HCT116 (cell line): Measurements from ENCODE around the gene CECR2. TPM values are rescaled to one million over a fixed set of nuclear protein-coding genes. Genes with fewer than 3 reads are reported as not detected.

Source experiments
- ATAC-seq: fragments of 200-7000 bp; cut with Tn5 transposase; 2 replicates; pipeline ENCODE4 v1.9.1; 2020; ENCODE audit warnings: mild to moderate bottlenecking, moderate library complexity
- BruUV-seq: library from RNA; stranded (reverse); fragments of 400-500 nt; replicated peaks from 2 replicates; lab custom pipeline; 2021; lab: Mats Ljungman, UMichigan
- CTCF ChIA-PET: fragments of 300-600 bp; sonication (Branson Sonifier 250); formaldehyde crosslinking; loops from one replicate; lab custom pipeline; 2021; ENCODE audit warnings: antibody characterized with exemption; lab: Charles Lee
- POLR2A ChIA-PET: fragments of 300-600, 350-600 bp; sonication (Branson Sonifier 250); formaldehyde crosslinking; loops from one replicate; lab custom pipeline; 2021; ENCODE audit warnings: antibody characterized with exemption; lab: Charles Lee
- RAD21 ChIA-PET, 2 experiments: fragments of 300-600 bp; sonication (Branson Sonifier 250); formaldehyde crosslinking; loops; one replicate each; lab custom pipeline; 2023; ENCODE audit warnings: low total read pairs in 2 of 2; ENCODE audit not compliant: uncharacterized antibody in 2 of 2, unreplicated experiment in 2 of 2, low non-redundant PET in 1 of 2; lab: Charles Lee
- DNase-seq: peaks from one replicate; pipeline ENCODE4 v3.0.0-alpha.2; 2010; ENCODE audit warnings: low read depth, low spot score
- H2AFZ ChIP-seq: fragments of 200-600 bp; shearing (Covaris generic), sonication (generic); 2 replicates; pipeline ENCODE4 v1.6.1; 2017; ENCODE audit warnings: low read depth, mixed run types, mixed read lengths, antibody characterized with exemption, low read length; ENCODE audit not compliant: poor library complexity, severe bottlenecking
- H3K27ac ChIP-seq: 2 replicates; pipeline ENCODE4 v1.5.1; 2012; ENCODE audit warnings: low read depth, low read length
- H3K27me3 ChIP-seq: fragments of 200-600 bp; sonication (generic); 2 replicates; pipeline ENCODE4 v1.6.1; 2016; ENCODE audit warnings: mixed run types, low read length, mixed read lengths; ENCODE audit not compliant: insufficient read depth
- H3K36me3 ChIP-seq, 2 experiments: fragments of 200-500 bp in 1 of 2; fragments of 200-600 bp in 1 of 2; sonication (Bioruptor generic) in 1 of 2; sonication (generic) in 1 of 2; 2 replicates each; pipeline versions ENCODE4 v1.5.1 to v1.6.1; 2014 to 2016; ENCODE audit warnings: low read length in 2 of 2, inconsistent platforms in 1 of 2, mixed read lengths in 1 of 2, mixed run types in 1 of 2; ENCODE audit not compliant: insufficient read depth in 2 of 2, control insufficient read depth in 1 of 2
- H3K4me1 ChIP-seq, 2 experiments: fragments of 200-600 bp in 1 of 2; sonication (generic) in 1 of 2; 2 replicates each; pipeline versions ENCODE4 v1.5.1 to v1.6.1; 2012 to 2017; ENCODE audit warnings: low read length in 2 of 2, inconsistent platforms in 1 of 2, mild to moderate bottlenecking in 1 of 2, mixed read lengths in 1 of 2, mixed run types in 1 of 2, moderate library complexity in 1 of 2; ENCODE audit not compliant: insufficient read depth in 2 of 2, control insufficient read depth in 1 of 2
- H3K4me2 ChIP-seq: fragments of 200-600 bp; sonication (generic); 2 replicates; pipeline ENCODE4 v1.6.1; 2017; ENCODE audit warnings: mixed run types, low read length, mixed read lengths
- H3K4me3 ChIP-seq, 2 experiments: fragments of 200-600 bp in 1 of 2; sonication (generic) in 1 of 2; replicated peaks in 1 of 2; 2 replicates each; pipeline ENCODE4 v1.5.1; 2011 to 2016; ENCODE audit warnings: low read length in 2 of 2, control low read depth in 1 of 2, low read depth in 1 of 2, mild to moderate bottlenecking in 1 of 2, mixed read lengths in 1 of 2, mixed run types in 1 of 2
- H3K79me2 ChIP-seq: fragments of 200-600 bp; sonication (generic); 2 replicates; pipeline ENCODE4 v1.6.1; 2017; ENCODE audit warnings: mild to moderate bottlenecking, mixed run types, low read length, moderate library complexity, mixed read lengths; ENCODE audit not compliant: insufficient read depth
- H3K9ac ChIP-seq: fragments of 200-600 bp; sonication (generic); 2 replicates; pipeline ENCODE4 v1.6.1; 2016; ENCODE audit warnings: low read length, mixed read lengths
- H3K9me2 ChIP-seq: fragments of 200-600 bp; sonication (generic), shearing (Covaris generic); 2 replicates; pipeline ENCODE4 v1.6.1; 2017; ENCODE audit warnings: mixed run types, mild to moderate bottlenecking, moderate library complexity; ENCODE audit not compliant: insufficient read depth
- H3K9me3 ChIP-seq, 2 experiments: fragments of 200-500 bp in 1 of 2; fragments of 200-600 bp in 1 of 2; sonication (Bioruptor generic) in 1 of 2; sonication (generic) in 1 of 2; 2 replicates each; pipeline ENCODE4 v1.6.1; 2014 to 2017; ENCODE audit warnings: low read length in 2 of 2, mixed read lengths in 2 of 2, inconsistent platforms in 1 of 2, low read depth in 1 of 2, mild to moderate bottlenecking in 1 of 2, mixed run types in 1 of 2, moderate library complexity in 1 of 2; ENCODE audit not compliant: control insufficient read depth in 1 of 2, insufficient read depth in 1 of 2
- H4K20me1 ChIP-seq: fragments of 200-600 bp; sonication (generic), shearing (Covaris generic); 2 replicates; pipeline ENCODE4 v1.6.1; 2017; ENCODE audit warnings: mixed run types, mild to moderate bottlenecking, moderate library complexity; ENCODE audit not compliant: insufficient read depth
- CEBPB ChIP-seq: IDR thresholded peaks from 2 replicates; pipeline ENCODE4 v1.6.1; 2012; ENCODE audit warnings: low read depth
- ELF1 ChIP-seq: IDR thresholded peaks from 2 replicates; pipeline ENCODE4 v1.6.1; 2012; ENCODE audit warnings: low read depth, borderline replicate concordance
- EZH2 ChIP-seq: fragments of 200-600 bp; sonication (generic); IDR thresholded peaks from 2 replicates; pipeline ENCODE4 v1.6.1; 2017; ENCODE audit warnings: antibody characterized with exemption, mixed run types
- EZH2phosphoT487 ChIP-seq: fragments of 200-600 bp; IDR thresholded peaks from 2 replicates; pipeline ENCODE4 v1.6.1; 2018; ENCODE audit warnings: antibody characterized with exemption, borderline replicate concordance
- JUND ChIP-seq: IDR thresholded peaks from 2 replicates; pipeline ENCODE4 v1.6.1; 2012
- POLR2A ChIP-seq: IDR thresholded peaks from 2 replicates; pipeline ENCODE4 v1.7.0; 2011; ENCODE audit warnings: borderline replicate concordance; ENCODE audit not compliant: insufficient read depth, insufficient read length; ENCODE audit errors: extremely low read depth
- POLR2AphosphoS5 ChIP-seq: IDR thresholded peaks from 2 replicates; pipeline ENCODE4 v1.6.1; 2011; ENCODE audit warnings: mild to moderate bottlenecking, low read depth, low read length, moderate library complexity
- RAD21 ChIP-seq: IDR thresholded peaks from 2 replicates; pipeline ENCODE4 v1.6.1; 2012; ENCODE audit warnings: low read depth, mild to moderate bottlenecking
- SIN3A ChIP-seq: IDR thresholded peaks from 2 replicates; pipeline ENCODE4 v1.6.1; 2012; ENCODE audit warnings: low read depth
- SP1 ChIP-seq: IDR thresholded peaks from 2 replicates; pipeline ENCODE4 v1.6.1; 2012; ENCODE audit warnings: low read depth
- SRF ChIP-seq: IDR thresholded peaks from 2 replicates; pipeline ENCODE4 v1.6.1; 2012; ENCODE audit warnings: low read depth
- TCF7L2 ChIP-seq: IDR thresholded peaks from 2 replicates; pipeline ENCODE4 v1.7.0; 2011; ENCODE audit warnings: borderline replicate concordance, inconsistent platforms; ENCODE audit not compliant: insufficient read depth, insufficient read length; ENCODE audit errors: extremely low read depth
- YY1 ChIP-seq: IDR thresholded peaks from 2 replicates; pipeline ENCODE4 v1.6.1; 2011; ENCODE audit warnings: low read length, low read depth, moderate library complexity, mild to moderate bottlenecking; ENCODE audit not compliant: insufficient replicate concordance; ENCODE audit errors: extremely low read depth
- ZFX ChIP-seq: fragments of 450-650 bp; IDR thresholded peaks from 2 replicates; pipeline ENCODE4 v1.6.1; 2017
- intact Hi-C: fragments of 100-400 bp; cut with micrococcal nuclease; formaldehyde crosslinking; loops from 2 replicates; pipeline ENCODE4 v1.10.0; 2022
- total RNA-seq: library from RNA; stranded (reverse); gene quantifications from one replicate; pipeline ENCODE4 v1.2.1, GENCODE V29; 2021; ENCODE audit not compliant: unreplicated experiment
- TF ChIP-seq, protein P1 (sequence below), 3 experiments: fragments of 200-600 bp in 1 of 3; sonication (generic) in 1 of 3; IDR thresholded peaks in 2 of 3; conservative IDR thresholded peaks in 1 of 3; 2 replicates each; pipeline ENCODE4 v1.5.1; 2012 to 2017; ENCODE audit warnings: low read depth in 2 of 3, low read length in 2 of 3, antibody characterized with exemption in 1 of 3, borderline replicate concordance in 1 of 3, control low read depth in 1 of 3, mild to moderate bottlenecking in 1 of 3, mixed read lengths in 1 of 3, mixed run types in 1 of 3, moderate library complexity in 1 of 3; ENCODE audit not compliant: insufficient read depth in 1 of 3
- TF ChIP-seq, protein P2 (sequence below): IDR thresholded peaks from 2 replicates; pipeline ENCODE4 v1.6.1; 2012; ENCODE audit warnings: low read depth
- TF ChIP-seq, protein P3 (sequence below): IDR thresholded peaks from 2 replicates; pipeline ENCODE4 v1.6.1; 2012

The CECR2 gene
- total RNA-seq, 1 experiment from 2014 or later, result 6.0 TPM

DNA sequence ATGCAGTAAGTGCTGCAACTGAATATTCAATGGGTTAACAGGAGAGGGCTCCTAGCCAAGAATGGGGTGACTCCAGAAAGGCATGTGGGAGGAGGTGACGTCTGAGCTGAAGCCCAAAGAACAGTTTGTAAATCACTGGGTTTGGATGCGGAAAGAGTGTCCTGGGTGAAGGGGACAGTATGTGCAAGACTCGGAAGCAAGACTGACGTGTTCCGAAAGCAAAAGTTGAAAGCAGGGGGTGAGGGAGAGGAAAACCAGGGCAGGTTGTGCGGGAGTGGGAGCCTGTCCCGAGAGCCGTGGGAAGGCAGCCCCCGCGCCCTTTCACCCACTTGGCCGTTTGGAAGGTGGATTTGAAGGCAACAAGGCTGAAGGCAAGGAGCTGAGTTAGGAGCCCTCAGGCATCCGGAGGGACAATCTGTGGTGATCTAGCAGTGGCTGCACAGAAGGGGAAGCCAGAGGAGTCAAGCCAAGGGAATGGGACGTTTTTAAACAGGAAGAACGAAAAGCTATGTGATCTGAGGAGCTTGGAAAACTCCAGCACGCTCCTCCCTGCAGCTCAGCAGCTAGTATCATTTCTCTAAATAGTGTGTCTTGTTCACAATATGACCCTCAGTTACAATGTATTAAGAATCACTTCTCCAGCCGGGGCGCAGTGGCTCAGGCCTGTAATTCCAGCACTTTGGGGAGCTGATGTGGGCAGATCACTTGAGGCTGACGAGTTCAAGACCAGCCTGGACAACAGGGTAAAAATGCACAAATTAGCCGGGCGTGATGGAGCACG is 201.8 kb downstream of the CECR2 start (continued):
- no peak for TF ChIP-seq RAD21
- TF ChIP-seq EZH2phosphoT487, result no peak
- TF ChIP-seq YY1, result no peak
- TF ChIP-seq ELF1, result no peak

DNA sequence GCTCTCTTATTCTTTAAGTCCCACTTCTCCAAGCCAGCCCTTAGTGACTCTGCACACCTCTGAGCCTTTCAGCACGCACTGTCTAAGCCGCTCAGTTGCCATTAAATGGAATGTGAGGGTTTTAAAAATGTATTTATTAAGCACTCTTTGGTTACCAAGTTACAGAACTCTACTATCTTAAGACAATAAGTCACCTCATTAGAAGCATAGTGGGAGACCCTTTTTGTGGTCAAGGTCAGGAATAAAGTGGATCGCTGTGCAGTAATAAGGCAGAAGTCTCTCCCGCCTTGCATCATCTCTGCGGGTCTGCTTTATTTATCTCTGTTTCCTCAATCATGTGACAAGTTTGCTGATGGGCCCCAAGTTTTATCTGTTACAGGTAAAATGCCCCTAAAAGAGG is 205.9 kb downstream of the CECR2 start:
- DNase-seq (no peak), ATAC-seq (no peak)
- intact Hi-C loops, result no loop called here
- ChIA-PET RAD21 (no interaction called here), POLR2A (no interaction called here), CTCF (no interaction called here)
- no peak overlapping the region for H3K4me3 ChIP-seq
- peaks cover 0 to 5% of the 10 kb centered on the region in 2 experiments; a peak in 1 of 4 replicates for H3K4me1 ChIP-seq
- H3K36me3 ChIP-seq, result no peaks in the 10 kb centered on the region
- no peaks in the 10 kb centered on the region for H3K9me2 ChIP-seq
- H3K9me3 ChIP-seq, result no peaks in the 10 kb centered on the region
- no peak overlapping the region for H2AFZ ChIP-seq
- H3K4me2 ChIP-seq, result no peak overlapping the region
- no peak overlapping the region for H3K9ac ChIP-seq
- no peaks in the 10 kb centered on the region for H3K79me2 ChIP-seq
- no TSS peak for BruUV-seq
- H4K20me1 ChIP-seq, result no peaks in the 10 kb centered on the region
- no peaks in the 10 kb centered on the region for H3K27me3 ChIP-seq
- no peak overlapping the region for H3K27ac ChIP-seq
- TF ChIP-seq ZFX, result no peak
- TF ChIP-seq, protein P1, sequence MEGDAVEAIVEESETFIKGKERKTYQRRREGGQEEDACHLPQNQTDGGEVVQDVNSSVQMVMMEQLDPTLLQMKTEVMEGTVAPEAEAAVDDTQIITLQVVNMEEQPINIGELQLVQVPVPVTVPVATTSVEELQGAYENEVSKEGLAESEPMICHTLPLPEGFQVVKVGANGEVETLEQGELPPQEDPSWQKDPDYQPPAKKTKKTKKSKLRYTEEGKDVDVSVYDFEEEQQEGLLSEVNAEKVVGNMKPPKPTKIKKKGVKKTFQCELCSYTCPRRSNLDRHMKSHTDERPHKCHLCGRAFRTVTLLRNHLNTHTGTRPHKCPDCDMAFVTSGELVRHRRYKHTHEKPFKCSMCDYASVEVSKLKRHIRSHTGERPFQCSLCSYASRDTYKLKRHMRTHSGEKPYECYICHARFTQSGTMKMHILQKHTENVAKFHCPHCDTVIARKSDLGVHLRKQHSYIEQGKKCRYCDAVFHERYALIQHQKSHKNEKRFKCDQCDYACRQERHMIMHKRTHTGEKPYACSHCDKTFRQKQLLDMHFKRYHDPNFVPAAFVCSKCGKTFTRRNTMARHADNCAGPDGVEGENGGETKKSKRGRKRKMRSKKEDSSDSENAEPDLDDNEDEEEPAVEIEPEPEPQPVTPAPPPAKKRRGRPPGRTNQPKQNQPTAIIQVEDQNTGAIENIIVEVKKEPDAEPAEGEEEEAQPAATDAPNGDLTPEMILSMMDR (IDR thresholded peaks at IDR 0.05 in 2 of 3, conservative IDR thresholded peaks at IDR 0.05 in 1 of 3; ENCODE audit: borderline replicate concordance in 1 of 3, insufficient read depth in 1 of 3, low read depth in 2 of 3, low read length in 2 of 3), result no peak
- no peak for TF ChIP-seq EZH2
- TF ChIP-seq POLR2AphosphoS5, result no peak
- TF ChIP-seq, protein P2, sequence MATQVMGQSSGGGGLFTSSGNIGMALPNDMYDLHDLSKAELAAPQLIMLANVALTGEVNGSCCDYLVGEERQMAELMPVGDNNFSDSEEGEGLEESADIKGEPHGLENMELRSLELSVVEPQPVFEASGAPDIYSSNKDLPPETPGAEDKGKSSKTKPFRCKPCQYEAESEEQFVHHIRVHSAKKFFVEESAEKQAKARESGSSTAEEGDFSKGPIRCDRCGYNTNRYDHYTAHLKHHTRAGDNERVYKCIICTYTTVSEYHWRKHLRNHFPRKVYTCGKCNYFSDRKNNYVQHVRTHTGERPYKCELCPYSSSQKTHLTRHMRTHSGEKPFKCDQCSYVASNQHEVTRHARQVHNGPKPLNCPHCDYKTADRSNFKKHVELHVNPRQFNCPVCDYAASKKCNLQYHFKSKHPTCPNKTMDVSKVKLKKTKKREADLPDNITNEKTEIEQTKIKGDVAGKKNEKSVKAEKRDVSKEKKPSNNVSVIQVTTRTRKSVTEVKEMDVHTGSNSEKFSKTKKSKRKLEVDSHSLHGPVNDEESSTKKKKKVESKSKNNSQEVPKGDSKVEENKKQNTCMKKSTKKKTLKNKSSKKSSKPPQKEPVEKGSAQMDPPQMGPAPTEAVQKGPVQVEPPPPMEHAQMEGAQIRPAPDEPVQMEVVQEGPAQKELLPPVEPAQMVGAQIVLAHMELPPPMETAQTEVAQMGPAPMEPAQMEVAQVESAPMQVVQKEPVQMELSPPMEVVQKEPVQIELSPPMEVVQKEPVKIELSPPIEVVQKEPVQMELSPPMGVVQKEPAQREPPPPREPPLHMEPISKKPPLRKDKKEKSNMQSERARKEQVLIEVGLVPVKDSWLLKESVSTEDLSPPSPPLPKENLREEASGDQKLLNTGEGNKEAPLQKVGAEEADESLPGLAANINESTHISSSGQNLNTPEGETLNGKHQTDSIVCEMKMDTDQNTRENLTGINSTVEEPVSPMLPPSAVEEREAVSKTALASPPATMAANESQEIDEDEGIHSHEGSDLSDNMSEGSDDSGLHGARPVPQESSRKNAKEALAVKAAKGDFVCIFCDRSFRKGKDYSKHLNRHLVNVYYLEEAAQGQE, result no peak
- no peak for TF ChIP-seq CEBPB
- no peak for TF ChIP-seq EZH2phosphoT487
- TF ChIP-seq SP1, result no peak
- no peak for TF ChIP-seq SRF
- TF ChIP-seq TCF7L2, result no peak
- no peak for TF ChIP-seq POLR2A
- TF ChIP-seq ELF1, result no peak
- no peak for TF ChIP-seq SIN3A
- no peak for TF ChIP-seq YY1
- no peak for TF ChIP-seq JUND
- TF ChIP-seq, protein P3, sequence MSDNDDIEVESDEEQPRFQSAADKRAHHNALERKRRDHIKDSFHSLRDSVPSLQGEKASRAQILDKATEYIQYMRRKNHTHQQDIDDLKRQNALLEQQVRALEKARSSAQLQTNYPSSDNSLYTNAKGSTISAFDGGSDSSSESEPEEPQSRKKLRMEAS, result no peak
